Muscle layer of duodenum (tissue), 2 donors: ENCODE data around the gene SPOP.

Source experiments
- H3K27ac ChIP-seq: one replicate; pipeline ENCODE4 v1.7.0; 2013; ENCODE audit warnings: mild to moderate bottlenecking, low read length
- H3K27me3 ChIP-seq: one replicate; pipeline ENCODE4 v1.7.0; 2013; ENCODE audit warnings: low read depth, mild to moderate bottlenecking, control low read depth, low read length
- H3K36me3 ChIP-seq, 2 donors: one replicate each; pipeline ENCODE4 v1.7.0; 2013; ENCODE audit warnings: low read length in 2 of 2, control low read depth in 1 of 2, mild to moderate bottlenecking in 1 of 2; ENCODE audit not compliant: insufficient read depth in 2 of 2, control insufficient read depth in 1 of 2
- H3K4me1 ChIP-seq, 2 donors: one replicate each; pipeline ENCODE4 v1.7.0; 2013; ENCODE audit warnings: low read length in 2 of 2, mild to moderate bottlenecking in 2 of 2, control low read depth in 1 of 2, moderate library complexity in 1 of 2; ENCODE audit not compliant: insufficient read depth in 2 of 2, control insufficient read depth in 1 of 2
- H3K4me3 ChIP-seq, 2 donors: one replicate each; pipeline ENCODE4 v1.7.0; 2013; ENCODE audit warnings: low read length in 2 of 2, low read depth in 1 of 2, mild to moderate bottlenecking in 1 of 2
- H3K9me3 ChIP-seq, 2 donors: one replicate each; pipeline ENCODE4 v1.7.0; 2013; ENCODE audit warnings: low read length in 2 of 2, control low read depth in 1 of 2, mild to moderate bottlenecking in 1 of 2; ENCODE audit not compliant: control insufficient read depth in 1 of 2
- donor health status: healthy.

Gene SPOP

GRCh38 chr17:49610883-49611584, 66.9 kb downstream of the SPOP start:
- Histone ChIP-seq H3K27me3 (no peaks in the 10 kb centered on the region), H3K4me1 (peaks cover 15 to 22% of the 10 kb centered on the region in 2 donors), H3K9me3 (no peaks in the 10 kb centered on the region), H3K36me3 (peaks cover 50 to 60% of the 10 kb centered on the region in 2 donors), H3K27ac (peak overlapping the region; percentile 22), H3K4me3 (no peak overlapping the region)

- Histone ChIP-seq H3K9me3 (no peaks in the 10 kb centered on the region), H3K4me1 (peaks cover 2 to 23% of the 10 kb centered on the region in 2 donors), H3K27me3 (no peaks in the 10 kb centered on the region), H3K4me3 (no peak overlapping the region), H3K27ac (no peak overlapping the region), H3K36me3 (peaks cover 50 to 75% of the 10 kb centered on the region in 2 donors)
Observed at GRCh38 chr17:49604314-49604869, 73.5 kb downstream of the SPOP start.

DNA sequence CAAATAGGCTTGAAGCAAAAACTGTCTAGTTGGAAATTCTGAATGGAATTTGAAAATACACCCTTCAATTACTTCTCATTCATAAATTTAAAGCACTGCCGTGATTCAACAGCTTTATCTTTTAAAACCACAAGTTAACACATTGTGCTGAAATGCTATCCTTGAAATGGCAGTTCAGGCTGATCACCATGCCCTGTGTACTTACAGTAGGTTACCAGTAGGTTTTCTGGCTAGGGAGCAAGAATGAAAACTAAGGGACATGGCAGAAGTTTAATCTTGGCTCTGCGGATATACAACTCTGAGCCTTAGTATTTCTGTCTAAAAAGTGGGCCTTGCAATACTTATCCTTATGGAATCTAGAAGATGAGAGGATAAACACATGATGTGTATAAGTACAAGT, 74.2 kb downstream of the SPOP start:
- H3K27ac ChIP-seq: no peak overlapping the region
- peaks cover 48 to 72% of the 10 kb centered on the region in 2 donors for H3K36me3 ChIP-seq
- no peaks in the 10 kb centered on the region for H3K27me3 ChIP-seq
- H3K4me1 ChIP-seq: peaks cover 0 to 23% of the 10 kb centered on the region in 2 donors
- no peaks in the 10 kb centered on the region for H3K9me3 ChIP-seq
- no peak overlapping the region for H3K4me3 ChIP-seq

GRCh38 chr17:49603238-49603637, 74.7 kb downstream of the SPOP start:
- Histone ChIP-seq H3K4me3 (no peak overlapping the region), H3K27ac (no peak overlapping the region), H3K27me3 (no peaks in the 10 kb centered on the region), H3K9me3 (no peaks in the 10 kb centered on the region), H3K4me1 (peaks cover 0 to 23% of the 10 kb centered on the region in 2 donors), H3K36me3 (peaks cover 43 to 67% of the 10 kb centered on the region in 2 donors)

DNA sequence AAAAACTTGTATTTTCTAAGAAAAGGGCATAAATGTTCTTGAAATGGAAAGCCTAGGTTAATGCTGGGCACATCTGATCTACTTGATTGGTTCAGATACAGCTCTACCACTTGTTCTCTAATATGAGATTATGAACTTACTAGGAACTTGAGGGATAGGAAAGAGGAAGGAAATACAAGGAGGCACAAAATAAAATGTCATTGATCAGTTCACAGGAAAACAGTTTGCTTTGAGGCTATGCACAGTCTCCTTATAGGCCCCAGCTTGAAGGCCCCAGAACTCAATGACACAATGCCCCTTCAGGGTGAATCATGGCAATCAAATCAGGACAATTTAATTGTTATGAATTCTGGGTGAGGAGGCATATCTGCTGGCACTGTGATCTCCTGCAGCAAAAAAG, 75.1 kb downstream of the SPOP start:
- Histone ChIP-seq H3K27ac (peak overlapping the region; percentile 24), H3K4me1 (peaks cover 0 to 26% of the 10 kb centered on the region in 2 donors), H3K9me3 (no peaks in the 10 kb centered on the region), H3K27me3 (no peaks in the 10 kb centered on the region), H3K4me3 (no peak overlapping the region), H3K36me3 (peaks cover 40 to 64% of the 10 kb centered on the region in 2 donors)

- H3K9me3 ChIP-seq: no peaks in the 10 kb centered on the region
- H3K27ac ChIP-seq: no peak overlapping the region
- no peaks in the 10 kb centered on the region for H3K27me3 ChIP-seq
- no peak overlapping the region for H3K4me3 ChIP-seq
- H3K4me1 ChIP-seq: peaks cover 0 to 31% of the 10 kb centered on the region in 2 donors
- H3K36me3 ChIP-seq: peaks cover 28 to 64% of the 10 kb centered on the region in 2 donors
Observed at GRCh38 chr17:49600949-49601348, 76.9 kb downstream of the SPOP start.

GRCh38 chr17:49598918-49599317, 79.0 kb downstream of the SPOP start:
- H3K4me1 ChIP-seq: peaks cover 0 to 31% of the 10 kb centered on the region in 2 donors
- H3K9me3 ChIP-seq: no peaks in the 10 kb centered on the region
- peaks cover 18 to 61% of the 10 kb centered on the region in 2 donors for H3K36me3 ChIP-seq
- no peaks in the 10 kb centered on the region for H3K27me3 ChIP-seq
- H3K27ac ChIP-seq: no peak overlapping the region
- no peak overlapping the region for H3K4me3 ChIP-seq

DNA sequence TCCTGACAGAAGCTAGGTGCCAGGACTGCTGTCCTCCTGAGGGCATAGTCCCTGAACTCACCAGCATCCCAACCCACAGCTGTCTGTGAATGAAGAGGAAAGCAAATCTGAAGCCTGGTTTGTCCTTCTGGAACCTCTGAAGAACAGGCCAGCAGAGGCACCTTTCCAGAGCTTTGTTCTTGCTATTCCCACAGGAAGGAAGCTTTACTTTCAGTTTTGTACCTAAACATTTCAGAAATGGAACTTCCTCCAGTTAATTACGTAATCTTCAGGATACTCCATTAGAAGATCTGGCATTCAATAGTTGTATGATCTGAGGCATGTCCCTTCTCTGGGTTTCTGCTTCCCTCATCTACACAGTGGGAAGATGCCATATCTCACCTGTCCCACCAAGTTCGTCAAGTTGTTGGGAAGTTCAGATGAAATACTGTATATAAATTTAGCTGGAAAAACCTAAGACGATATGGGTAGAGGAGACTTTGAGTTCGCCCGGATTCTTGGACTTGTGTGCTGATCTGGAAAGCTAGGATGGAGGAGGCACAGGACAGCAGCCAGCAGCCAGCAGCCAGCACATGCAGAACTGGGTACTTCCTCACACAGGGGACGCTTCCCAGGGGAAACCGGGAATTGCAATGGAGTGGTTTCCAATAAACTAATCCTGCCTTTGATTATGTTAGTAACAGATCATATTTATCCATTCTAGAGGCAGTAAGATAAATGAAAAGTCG, 79.8 kb downstream of the SPOP start:
- Histone ChIP-seq H3K36me3 (peaks cover 18 to 61% of the 10 kb centered on the region in 2 donors), H3K9me3 (no peaks in the 10 kb centered on the region), H3K4me3 (no peak overlapping the region), H3K27me3 (no peaks in the 10 kb centered on the region), H3K27ac (no peak overlapping the region), H3K4me1 (peaks cover 0 to 23% of the 10 kb centered on the region in 2 donors)

DNA sequence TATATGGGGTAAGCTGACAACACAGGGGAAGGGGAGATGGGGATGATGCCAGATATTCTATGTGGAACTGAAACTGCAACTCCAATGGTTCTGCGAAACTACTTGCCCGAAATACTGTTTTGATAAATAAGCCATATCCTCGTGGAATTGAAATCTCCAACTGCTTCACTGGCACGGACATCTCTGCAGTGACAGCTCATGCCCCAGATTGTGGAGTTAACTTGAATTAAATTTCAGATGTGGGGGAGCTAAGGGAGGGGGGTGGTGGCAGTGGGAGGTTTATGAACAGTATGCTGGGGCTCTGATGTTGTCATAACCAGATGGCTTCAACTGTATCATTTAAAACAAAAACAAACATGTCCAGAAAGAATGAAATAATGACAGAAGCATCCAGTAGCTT, 80.5 kb downstream of the SPOP start:
- Histone ChIP-seq H3K36me3 (peaks cover 18 to 61% of the 10 kb centered on the region in 2 donors), H3K27ac (no peak overlapping the region)

DNA sequence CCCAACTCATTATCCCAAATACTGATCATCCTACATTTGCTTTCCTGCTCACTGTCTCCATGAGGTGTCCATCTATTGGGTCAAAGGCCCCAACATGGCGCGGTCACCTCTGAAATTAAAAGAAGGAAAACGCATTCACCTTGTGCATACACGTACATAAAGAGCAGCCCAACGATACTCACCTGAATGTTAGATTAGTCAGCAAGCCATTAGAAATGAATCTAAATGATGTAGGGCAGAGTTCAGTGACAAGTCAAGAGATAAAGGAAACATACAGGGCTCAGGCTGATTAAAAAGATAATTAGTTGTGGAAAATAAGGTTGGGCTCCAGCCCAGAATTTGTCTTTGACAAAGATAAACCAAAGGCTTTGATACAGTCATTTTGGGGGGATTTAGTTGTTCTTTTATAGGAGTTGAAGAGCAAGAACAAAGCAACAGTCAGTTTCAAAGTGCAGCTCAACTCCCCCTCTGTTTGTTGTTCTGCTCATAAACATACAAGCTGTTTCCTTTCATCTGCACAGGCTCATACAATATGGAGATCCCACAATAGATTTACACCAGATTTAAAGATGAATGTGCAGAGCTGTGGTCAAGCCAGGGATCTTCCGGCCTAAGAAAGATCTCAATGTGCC, 81.2 kb downstream of the SPOP start:
- H3K4me1 ChIP-seq: peaks cover 0 to 10% of the 10 kb centered on the region in 2 donors
- no peak overlapping the region for H3K4me3 ChIP-seq
- no peak overlapping the region for H3K27ac ChIP-seq
- no peaks in the 10 kb centered on the region for H3K9me3 ChIP-seq
- H3K36me3 ChIP-seq: peaks cover 16 to 59% of the 10 kb centered on the region in 2 donors
- H3K27me3 ChIP-seq: no peaks in the 10 kb centered on the region

More for the DNA sequence above, 80.5 kb downstream of the SPOP start:
- Histone ChIP-seq H3K4me3 (no peak overlapping the region), H3K9me3 (no peaks in the 10 kb centered on the region), H3K4me1 (peaks cover 0 to 17% of the 10 kb centered on the region in 2 donors), H3K27me3 (no peaks in the 10 kb centered on the region)

DNA sequence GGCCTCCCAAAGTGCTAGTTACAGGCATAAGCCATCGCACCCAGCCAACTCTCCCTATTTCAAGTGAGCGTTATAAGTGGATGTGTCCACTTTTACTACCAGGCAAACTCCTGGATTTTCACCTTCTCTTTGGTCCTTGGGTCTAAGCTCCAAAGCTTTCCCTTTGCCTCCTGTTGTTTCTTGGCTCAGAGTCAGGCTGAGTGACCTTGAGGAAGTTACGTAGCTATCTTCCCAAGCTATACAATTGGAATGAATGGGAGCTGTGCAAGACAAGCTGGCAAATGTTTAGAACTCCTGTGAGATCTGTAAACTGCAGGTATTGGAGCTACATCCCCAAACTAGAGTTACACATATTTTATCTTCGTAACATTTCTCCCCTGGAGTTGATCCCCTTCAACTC, 81.9 kb downstream of the SPOP start:
- Histone ChIP-seq H3K27ac (no peak overlapping the region), H3K4me3 (no peak overlapping the region), H3K27me3 (no peaks in the 10 kb centered on the region), H3K4me1 (peaks cover 0 to 9% of the 10 kb centered on the region in 2 donors), H3K9me3 (no peaks in the 10 kb centered on the region), H3K36me3 (peaks cover 12 to 57% of the 10 kb centered on the region in 2 donors)
